ENCODE results near the gene TMEM109. TPM values are rescaled to one million over a fixed set of nuclear protein-coding genes. Genes with fewer than 3 reads are reported as not detected.
A peak's percentile ranks its signal among the peaks of the same experiment; 100 is the strongest.

The TMEM109 gene
- total and polyA plus RNA-seq, 2 experiments from 2014 or later: 17.4 to 17.7 TPM

DNA sequence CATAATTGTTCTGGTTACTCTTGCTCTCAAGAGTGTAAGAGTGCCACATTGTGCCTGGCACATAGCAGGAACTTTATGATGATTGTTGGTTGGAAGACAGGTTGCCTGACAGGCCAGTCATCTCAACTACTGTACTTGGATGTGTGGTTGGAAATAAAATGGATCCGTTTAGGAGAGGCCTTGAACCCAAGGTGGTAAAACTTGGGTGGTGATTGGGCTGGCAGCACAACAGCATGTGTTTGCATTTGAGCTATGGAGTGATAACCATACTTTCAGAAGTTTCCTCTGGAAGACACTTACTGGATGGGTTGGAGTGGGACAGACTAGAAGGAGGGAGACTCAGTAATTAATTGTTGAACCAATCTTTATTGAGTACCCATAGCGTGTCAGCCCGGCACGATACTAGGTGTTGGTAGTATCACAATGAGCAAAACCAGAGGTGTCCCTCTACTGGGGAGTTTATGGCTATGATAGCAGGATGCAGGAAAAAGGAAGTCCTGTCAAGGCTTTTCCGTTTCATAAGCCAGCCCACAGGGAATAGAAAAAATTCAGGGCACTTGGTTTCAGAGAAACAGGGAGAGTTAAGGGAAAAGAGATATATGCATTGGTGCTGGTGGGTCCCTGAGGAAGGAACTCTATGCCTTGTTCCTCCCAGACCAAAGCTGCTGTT lies 3.1 kb upstream of the TMEM109 start:
- no peaks in the 10 kb centered on the region for H3K9me2 ChIP-seq (ENCODE audit: insufficient read depth)
- no peaks in the 10 kb centered on the region; the same call in 2 of the 3 replicates for H3K9me3 Mint-ChIP-seq
- peaks cover 3% of the 10 kb centered on the region for H3K79me2 ChIP-seq (replicated peaks; ENCODE audit: insufficient read depth)
- H3F3A ChIP-seq (replicated peaks; ENCODE audit: low read depth): peaks cover 9% of the 10 kb centered on the region; the same call in 1 of the 2 replicates
- ATAC-seq: no peak
- no peak overlapping the region for H3K4me3 Mint-ChIP-seq
- peaks cover 12% of the 10 kb centered on the region for H3K4me1 ChIP-seq (ENCODE audit: insufficient read depth)
- H3K36me3 ChIP-seq (ENCODE audit: insufficient read depth): no peaks in the 10 kb centered on the region
- no peak overlapping the region for H3K27ac ChIP-seq (ENCODE audit: low read depth)
- H3K27me3 ChIP-seq (ENCODE audit: insufficient read depth): no peaks in the 10 kb centered on the region
- H3K27ac Mint-ChIP-seq: no peak overlapping the region
- H3K4me3 ChIP-seq: no peak overlapping the region
- TF ChIP-seq, protein P1, sequence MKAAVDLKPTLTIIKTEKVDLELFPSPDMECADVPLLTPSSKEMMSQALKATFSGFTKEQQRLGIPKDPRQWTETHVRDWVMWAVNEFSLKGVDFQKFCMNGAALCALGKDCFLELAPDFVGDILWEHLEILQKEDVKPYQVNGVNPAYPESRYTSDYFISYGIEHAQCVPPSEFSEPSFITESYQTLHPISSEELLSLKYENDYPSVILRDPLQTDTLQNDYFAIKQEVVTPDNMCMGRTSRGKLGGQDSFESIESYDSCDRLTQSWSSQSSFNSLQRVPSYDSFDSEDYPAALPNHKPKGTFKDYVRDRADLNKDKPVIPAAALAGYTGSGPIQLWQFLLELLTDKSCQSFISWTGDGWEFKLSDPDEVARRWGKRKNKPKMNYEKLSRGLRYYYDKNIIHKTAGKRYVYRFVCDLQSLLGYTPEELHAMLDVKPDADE (IDR thresholded peaks at IDR 0.05): no peak
- TF ChIP-seq ZNF114 (CRISPR knock-in tag; IDR thresholded peaks at IDR 0.05) (no peak), CREB1 (CRISPR knock-in tag; IDR thresholded peaks at IDR 0.05; ENCODE audit: low read depth) (no peak), ZNF331 (CRISPR knock-in tag; IDR thresholded peaks at IDR 0.05; ENCODE audit: low read depth) (no peak), NANOG (IDR thresholded peaks at IDR 0.05; ENCODE audit: borderline replicate concordance) (no peak), JUNB (IDR thresholded peaks at IDR 0.05; ENCODE audit: unreplicated experiment) (no peak), POLR2AphosphoS5 (IDR thresholded peaks at IDR 0.05; ENCODE audit: low read depth) (no peak), EZH2phosphoT487 (IDR thresholded peaks at IDR 0.05; ENCODE audit: unreplicated experiment) (no peak), STAT1 (IDR thresholded peaks at IDR 0.05; ENCODE audit: unreplicated experiment) (no peak), EZH2 (IDR thresholded peaks at IDR 0.05; ENCODE audit: low read depth, unreplicated experiment) (no peak)
- TF ChIP-seq, protein P2, sequence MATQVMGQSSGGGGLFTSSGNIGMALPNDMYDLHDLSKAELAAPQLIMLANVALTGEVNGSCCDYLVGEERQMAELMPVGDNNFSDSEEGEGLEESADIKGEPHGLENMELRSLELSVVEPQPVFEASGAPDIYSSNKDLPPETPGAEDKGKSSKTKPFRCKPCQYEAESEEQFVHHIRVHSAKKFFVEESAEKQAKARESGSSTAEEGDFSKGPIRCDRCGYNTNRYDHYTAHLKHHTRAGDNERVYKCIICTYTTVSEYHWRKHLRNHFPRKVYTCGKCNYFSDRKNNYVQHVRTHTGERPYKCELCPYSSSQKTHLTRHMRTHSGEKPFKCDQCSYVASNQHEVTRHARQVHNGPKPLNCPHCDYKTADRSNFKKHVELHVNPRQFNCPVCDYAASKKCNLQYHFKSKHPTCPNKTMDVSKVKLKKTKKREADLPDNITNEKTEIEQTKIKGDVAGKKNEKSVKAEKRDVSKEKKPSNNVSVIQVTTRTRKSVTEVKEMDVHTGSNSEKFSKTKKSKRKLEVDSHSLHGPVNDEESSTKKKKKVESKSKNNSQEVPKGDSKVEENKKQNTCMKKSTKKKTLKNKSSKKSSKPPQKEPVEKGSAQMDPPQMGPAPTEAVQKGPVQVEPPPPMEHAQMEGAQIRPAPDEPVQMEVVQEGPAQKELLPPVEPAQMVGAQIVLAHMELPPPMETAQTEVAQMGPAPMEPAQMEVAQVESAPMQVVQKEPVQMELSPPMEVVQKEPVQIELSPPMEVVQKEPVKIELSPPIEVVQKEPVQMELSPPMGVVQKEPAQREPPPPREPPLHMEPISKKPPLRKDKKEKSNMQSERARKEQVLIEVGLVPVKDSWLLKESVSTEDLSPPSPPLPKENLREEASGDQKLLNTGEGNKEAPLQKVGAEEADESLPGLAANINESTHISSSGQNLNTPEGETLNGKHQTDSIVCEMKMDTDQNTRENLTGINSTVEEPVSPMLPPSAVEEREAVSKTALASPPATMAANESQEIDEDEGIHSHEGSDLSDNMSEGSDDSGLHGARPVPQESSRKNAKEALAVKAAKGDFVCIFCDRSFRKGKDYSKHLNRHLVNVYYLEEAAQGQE (IDR thresholded peaks at IDR 0.05; ENCODE audit: unreplicated experiment): no peak
- TF ChIP-seq, protein P3, sequence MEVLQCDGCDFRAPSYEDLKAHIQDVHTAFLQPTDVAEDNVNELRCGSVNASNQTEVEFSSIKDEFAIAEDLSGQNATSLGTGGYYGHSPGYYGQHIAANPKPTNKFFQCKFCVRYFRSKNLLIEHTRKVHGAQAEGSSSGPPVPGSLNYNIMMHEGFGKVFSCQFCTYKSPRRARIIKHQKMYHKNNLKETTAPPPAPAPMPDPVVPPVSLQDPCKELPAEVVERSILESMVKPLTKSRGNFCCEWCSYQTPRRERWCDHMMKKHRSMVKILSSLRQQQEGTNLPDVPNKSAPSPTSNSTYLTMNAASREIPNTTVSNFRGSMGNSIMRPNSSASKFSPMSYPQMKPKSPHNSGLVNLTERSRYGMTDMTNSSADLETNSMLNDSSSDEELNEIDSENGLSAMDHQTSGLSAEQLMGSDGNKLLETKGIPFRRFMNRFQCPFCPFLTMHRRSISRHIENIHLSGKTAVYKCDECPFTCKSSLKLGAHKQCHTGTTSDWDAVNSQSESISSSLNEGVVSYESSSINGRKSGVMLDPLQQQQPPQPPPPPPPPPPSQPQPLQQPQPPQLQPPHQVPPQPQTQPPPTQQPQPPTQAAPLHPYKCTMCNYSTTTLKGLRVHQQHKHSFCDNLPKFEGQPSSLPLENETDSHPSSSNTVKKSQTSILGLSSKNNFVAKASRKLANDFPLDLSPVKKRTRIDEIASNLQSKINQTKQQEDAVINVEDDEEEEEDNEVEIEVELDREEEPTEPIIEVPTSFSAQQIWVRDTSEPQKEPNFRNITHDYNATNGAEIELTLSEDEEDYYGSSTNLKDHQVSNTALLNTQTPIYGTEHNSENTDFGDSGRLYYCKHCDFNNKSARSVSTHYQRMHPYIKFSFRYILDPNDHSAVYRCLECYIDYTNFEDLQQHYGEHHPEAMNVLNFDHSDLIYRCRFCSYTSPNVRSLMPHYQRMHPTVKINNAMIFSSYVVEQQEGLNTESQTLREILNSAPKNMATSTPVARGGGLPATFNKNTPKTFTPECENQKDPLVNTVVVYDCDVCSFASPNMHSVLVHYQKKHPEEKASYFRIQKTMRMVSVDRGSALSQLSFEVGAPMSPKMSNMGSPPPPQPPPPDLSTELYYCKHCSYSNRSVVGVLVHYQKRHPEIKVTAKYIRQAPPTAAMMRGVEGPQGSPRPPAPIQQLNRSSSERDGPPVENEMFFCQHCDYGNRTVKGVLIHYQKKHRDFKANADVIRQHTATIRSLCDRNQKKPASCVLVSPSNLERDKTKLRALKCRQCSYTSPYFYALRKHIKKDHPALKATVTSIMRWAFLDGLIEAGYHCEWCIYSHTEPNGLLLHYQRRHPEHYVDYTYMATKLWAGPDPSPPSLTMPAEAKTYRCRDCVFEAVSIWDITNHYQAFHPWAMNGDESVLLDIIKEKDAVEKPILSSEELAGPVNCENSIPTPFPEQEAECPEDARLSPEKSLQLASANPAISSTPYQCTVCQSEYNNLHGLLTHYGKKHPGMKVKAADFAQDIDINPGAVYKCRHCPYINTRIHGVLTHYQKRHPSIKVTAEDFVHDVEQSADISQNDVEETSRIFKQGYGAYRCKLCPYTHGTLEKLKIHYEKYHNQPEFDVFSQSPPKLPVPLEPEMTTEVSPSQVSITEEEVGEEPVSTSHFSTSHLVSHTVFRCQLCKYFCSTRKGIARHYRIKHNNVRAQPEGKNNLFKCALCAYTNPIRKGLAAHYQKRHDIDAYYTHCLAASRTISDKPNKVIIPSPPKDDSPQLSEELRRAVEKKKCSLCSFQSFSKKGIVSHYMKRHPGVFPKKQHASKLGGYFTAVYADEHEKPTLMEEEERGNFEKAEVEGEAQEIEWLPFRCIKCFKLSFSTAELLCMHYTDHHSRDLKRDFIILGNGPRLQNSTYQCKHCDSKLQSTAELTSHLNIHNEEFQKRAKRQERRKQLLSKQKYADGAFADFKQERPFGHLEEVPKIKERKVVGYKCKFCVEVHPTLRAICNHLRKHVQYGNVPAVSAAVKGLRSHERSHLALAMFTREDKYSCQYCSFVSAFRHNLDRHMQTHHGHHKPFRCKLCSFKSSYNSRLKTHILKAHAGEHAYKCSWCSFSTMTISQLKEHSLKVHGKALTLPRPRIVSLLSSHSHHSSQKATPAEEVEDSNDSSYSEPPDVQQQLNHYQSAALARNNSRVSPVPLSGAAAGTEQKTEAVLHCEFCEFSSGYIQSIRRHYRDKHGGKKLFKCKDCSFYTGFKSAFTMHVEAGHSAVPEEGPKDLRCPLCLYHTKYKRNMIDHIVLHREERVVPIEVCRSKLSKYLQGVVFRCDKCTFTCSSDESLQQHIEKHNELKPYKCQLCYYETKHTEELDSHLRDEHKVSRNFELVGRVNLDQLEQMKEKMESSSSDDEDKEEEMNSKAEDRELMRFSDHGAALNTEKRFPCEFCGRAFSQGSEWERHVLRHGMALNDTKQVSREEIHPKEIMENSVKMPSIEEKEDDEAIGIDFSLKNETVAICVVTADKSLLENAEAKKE (CRISPR knock-in tag; IDR thresholded peaks at IDR 0.05): no peak
- TF ChIP-seq, protein P4, sequence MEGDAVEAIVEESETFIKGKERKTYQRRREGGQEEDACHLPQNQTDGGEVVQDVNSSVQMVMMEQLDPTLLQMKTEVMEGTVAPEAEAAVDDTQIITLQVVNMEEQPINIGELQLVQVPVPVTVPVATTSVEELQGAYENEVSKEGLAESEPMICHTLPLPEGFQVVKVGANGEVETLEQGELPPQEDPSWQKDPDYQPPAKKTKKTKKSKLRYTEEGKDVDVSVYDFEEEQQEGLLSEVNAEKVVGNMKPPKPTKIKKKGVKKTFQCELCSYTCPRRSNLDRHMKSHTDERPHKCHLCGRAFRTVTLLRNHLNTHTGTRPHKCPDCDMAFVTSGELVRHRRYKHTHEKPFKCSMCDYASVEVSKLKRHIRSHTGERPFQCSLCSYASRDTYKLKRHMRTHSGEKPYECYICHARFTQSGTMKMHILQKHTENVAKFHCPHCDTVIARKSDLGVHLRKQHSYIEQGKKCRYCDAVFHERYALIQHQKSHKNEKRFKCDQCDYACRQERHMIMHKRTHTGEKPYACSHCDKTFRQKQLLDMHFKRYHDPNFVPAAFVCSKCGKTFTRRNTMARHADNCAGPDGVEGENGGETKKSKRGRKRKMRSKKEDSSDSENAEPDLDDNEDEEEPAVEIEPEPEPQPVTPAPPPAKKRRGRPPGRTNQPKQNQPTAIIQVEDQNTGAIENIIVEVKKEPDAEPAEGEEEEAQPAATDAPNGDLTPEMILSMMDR (conservative IDR thresholded peaks at IDR 0.05; ENCODE audit: low read depth in 2 of 2): no peak
- no peak overlapping the region for H2AFZ ChIP-seq
- H3K36me3 Mint-ChIP-seq (ENCODE audit: low read depth): peaks cover under 1% of the 10 kb centered on the region; the same call in 1 of the 3 replicates
- peaks cover 4% of the 10 kb centered on the region for H3K27me3 Mint-ChIP-seq (ENCODE audit: insufficient read depth, low read depth, poor library complexity)
- no peaks in the 10 kb centered on the region for H4K20me1 ChIP-seq (replicated peaks; ENCODE audit: insufficient read depth)
- H3K4me1 Mint-ChIP-seq: peaks cover 26% of the 10 kb centered on the region
- H3K4me2 ChIP-seq: no peak overlapping the region
- DNase-seq (ENCODE audit: low spot score): peak; percentile 8

Data from GM23338 (cell line).